Islet precursor cell (in vitro differentiated cells): ENCODE results near the gene GIPC3.

Experiments
- DNase-seq: peaks from one replicate; pipeline ENCODE4 v3.0.0-alpha.2; 2018

The GIPC3 gene

GRCh38 chr19:3605361-3605760 is 20.1 kb downstream of the GIPC3 start:
- DNase-seq, result no peak

DNA sequence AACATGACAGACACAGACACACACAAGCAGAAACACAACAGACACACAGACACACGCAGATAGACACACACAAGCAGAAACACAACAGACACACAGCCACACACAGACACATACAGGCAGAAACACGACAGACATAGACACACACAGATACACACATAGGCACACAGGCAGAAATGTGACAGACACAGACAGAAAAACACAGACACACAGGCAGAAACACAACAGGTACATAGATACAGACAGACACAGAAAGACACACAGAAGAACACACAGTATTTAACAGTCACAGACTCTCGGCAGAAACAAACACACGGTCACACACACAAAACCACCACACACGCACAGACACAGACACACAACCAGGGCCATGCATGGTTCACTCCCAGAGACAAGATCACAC is 20.5 kb downstream of the GIPC3 start:
- DNase-seq, result no peak

GRCh38 chr19:3606174-3606689 is 21.0 kb downstream of the GIPC3 start:
- DNase-seq, result no peak

DNA sequence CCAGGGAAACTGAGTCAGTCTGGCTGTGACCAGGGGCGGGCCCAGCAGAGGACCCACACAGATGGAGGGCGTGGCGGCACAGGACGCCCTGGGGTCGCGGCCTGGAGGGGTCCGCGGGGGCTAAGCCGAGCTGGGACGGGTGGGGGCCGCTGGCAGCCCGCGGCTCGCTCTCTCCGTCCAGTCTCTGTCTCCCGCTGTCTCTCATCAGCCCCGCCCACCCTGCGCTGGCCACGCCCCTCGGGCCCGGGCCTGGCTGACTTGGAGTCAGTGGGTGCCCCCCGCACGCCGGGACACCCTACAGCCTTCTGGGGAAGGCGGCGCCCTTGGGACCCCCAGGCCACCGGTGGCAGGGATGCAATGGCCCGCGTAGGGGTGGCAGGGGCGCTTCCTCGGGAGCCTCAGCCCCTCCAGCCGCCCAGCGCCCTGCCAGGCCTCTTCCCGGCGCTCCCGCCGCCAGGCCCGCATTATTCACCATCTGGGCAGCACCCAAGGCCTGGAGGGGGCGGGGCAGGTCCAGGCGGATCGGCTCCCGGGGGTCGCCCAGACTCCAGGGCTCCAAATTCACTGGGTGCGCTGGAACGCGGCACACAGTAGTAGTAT is 21.5 kb downstream of the GIPC3 start, which contains the start of gene TBXA2R:
TSS of gene TBXA2R (minus strand) at position 186 of the 600 bp plus-strand sequence. CDS start 6,241 bp downstream, outside the sequence.
- peak; percentile 83 for DNase-seq

DNA sequence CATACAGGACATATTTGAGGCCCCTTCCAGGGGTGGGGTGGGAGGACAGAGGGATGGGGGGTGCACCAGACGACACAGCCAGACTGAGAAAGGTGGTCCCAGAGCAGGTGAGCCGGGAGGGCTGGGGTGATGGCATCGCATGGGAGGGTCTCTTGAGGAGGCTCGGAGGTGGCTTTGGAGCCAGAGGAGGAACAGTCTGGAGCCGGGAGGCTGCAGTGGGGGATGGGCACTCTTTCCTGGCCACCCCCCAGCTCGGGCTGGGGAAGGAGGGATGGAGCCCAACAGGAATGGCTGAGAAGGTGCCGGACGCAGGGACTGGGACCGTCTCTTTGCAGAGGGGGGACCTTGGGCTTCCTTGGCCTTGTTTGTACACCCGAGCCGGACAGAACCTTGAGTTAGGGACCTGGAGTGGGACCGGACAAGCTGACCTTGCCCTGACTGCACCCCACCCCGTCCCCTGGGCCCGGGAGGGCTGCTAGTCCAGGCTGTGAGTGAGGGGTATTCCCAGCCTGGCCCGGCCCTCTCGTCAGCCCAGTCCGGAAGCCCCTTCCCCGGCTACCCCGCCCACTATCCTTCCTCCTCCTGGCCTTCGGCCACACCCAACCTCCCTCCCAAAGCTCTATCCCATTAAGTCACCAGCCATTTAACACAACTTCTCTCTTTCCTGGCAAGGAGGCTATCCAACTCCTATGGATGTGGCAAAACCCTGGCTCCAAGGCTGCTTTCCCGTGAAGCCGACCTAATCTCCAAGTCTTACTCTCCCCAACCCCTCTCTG is 22.2 kb downstream of the GIPC3 start:
- DNase-seq, result peak; percentile 78

DNA sequence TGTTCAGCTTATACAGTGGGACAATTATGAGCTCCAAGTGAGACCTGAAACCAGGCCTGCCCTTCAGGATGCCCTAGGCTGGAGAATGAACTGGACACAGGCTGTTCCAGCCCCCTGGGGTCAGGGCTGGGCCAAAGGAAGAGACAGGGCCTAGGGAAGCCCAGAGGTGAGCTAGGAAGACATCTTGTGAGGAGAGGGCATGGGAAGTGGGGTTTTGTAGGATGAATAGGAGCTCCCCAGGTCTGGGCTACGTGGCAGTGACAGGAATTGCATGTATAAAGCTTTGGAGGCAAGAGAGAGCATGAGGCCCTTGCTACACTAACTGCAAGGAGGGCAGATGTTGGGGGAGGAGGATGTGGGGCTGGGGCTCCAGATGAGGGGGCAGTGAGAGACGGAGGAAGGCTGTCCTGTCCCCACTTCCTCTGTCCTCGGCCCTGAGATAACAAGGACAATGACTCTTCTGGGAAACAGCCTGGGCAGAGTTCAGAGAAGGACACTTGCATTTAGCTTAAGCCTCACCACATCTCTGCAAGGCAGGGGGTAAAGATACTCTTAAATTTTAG is 22.9 kb downstream of the GIPC3 start:
- DNase-seq, result no peak

DNA sequence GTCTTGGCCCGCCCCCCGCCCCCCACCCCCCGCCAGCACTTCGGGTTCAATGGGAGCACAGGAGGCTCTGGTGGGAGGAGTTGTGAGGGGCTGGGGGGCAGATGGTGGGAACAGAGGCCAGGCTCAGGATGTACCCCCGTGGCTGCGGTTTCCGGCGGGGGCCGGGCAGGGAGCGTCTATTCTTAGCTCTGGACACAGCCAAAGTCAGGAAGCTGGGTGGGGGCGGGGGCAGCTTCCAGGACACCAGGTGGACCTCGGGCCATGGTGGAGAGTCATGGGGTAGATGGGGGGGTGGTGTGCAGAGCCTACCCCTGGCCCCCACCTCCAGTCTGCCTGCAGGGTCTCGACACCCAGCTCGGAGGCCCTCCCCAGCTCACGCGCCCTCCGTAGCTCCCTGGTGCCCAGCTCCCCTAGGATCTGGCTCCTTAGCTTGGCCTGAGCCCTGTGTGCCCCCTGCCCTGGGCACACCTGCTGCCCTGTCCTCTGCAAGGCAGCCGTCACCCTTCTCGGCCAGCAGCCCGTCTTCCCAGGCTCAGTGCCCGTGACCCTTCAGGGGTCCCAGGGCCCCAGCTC is 23.6 kb downstream of the GIPC3 start:
- no peak for DNase-seq

DNA sequence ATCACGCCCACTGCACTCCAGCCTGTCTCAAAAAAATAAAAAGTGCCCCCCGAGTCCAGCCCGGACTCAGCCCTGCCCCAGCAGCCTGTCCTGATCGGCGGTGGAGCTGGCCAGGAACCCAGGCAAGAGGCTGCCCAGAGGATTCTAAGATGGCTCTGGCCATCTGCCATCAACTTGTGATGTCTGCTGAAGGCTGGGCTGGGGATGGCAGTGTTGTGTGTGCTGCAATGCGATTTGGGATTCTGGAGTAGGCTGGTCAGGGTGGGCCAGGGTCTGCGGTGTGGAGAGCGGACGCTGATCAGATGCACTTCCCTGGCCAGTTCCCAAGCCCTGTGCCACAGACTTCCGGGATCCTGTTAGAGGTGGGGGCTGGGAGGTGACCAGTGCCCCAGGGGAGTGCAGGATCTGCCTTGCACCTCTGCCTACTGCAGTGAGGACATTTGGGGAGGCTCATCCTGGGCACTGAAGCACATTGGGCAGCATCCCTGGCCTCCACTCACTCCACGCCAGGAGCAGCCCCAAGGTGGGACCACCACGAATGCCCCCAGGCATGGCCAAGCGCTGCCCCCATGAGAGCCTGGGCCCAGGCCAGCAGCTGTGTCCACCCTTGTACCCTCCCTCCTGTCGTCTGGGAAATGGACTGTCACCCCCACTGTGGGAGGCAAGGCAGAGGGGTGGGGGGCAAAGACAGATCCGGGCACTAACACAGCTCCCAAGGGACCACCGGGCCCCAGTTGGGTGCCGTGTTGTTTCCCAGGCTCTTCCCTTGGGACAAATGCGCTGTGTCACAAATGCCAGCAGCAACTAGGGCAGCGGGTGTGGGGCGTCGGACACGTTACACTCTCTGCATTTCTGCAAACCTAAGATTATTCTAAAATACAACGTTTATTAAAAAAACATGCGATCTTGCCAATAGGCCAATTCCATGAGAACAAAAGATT is 24.8 kb downstream of the GIPC3 start:
- no peak for DNase-seq

- DNase-seq, result no peak
Measured at GRCh38 chr19:3610745-3611717, 25.8 kb downstream of the GIPC3 start.

DNA sequence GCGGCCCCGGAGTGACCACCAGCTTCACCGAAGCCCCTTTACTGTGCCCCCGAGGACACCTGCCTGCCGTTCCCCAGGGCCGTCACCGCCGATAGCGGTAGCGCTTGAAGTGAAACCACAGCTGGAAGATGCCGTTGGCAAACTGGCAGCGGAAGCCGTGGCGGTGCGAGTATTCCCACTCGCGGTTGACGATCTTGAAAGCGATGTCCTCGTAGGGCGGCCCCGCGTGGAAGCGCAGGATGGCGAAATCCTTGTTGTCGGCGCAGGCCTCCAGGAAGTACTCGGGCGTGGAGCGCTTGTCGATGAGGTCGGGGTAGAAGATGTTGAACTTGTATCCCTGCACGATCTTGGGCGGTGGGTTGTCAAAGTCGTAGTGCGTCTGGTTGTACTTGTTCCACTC is 26.6 kb downstream of the GIPC3 start:
- DNase-seq, result no peak

DNA sequence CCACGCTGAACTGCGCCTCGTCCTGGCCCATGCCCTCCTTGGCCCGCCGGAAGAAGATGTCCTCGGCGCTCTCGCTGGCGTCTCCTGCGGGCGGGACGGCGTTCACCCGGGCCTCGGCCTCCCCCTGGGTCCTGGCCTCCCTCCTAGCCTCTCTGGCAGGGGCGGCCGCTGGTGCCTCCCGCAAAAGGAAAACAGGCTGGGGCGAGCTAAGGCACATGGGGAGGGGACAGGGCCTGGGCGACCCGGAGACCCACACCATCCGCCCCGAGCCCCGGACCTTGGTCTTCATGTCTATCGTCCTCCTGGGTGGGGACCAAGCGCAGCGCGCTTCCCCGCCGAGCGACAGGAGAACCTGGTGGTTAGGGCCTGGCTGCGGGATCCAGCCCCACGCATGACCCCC is 27.1 kb downstream of the GIPC3 start:
- no peak for DNase-seq

- no peak for DNase-seq
Measured at GRCh38 chr19:3612901-3613741, 27.8 kb downstream of the GIPC3 start.

DNA sequence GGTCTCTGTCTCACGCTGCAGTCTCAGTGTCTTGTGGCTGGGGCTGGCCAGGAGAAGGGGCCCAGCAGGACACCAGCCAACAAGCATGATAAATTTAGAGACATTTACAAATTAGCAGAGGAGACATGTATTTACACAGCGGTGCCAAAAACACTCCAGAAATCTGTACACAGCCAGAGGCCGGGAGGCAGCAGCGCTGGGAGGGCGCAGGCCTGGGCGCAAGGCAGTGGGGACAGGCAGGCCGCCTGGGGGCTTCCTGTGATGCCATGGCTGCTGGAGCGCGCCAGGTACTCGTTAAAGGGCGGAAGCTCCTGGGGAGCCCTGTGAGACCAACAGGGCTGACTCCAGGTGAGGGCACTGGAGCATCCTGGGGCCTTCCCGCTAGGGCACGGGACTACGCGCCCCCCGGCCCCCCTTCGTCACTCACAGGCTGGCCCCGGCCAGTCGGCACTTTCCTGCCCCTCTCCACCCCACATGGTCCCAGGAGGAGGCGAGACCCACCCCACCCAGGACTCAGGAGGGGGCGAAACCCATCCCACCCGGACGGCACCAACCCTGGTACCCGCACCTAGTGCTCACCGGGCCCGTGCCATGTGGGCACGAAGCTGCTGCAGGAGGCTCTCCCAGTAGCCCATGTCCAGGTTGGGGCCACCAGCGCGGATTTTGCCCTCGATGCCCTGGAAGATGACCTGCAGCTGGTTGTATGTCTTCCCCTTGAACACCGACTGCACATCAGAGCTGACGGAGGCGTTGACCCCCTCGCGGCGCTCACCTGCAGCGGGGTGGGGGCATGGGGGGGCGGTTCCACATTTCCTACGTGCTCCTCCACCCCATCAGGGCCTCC is 28.8 kb downstream of the GIPC3 start:
- no peak for DNase-seq

DNA sequence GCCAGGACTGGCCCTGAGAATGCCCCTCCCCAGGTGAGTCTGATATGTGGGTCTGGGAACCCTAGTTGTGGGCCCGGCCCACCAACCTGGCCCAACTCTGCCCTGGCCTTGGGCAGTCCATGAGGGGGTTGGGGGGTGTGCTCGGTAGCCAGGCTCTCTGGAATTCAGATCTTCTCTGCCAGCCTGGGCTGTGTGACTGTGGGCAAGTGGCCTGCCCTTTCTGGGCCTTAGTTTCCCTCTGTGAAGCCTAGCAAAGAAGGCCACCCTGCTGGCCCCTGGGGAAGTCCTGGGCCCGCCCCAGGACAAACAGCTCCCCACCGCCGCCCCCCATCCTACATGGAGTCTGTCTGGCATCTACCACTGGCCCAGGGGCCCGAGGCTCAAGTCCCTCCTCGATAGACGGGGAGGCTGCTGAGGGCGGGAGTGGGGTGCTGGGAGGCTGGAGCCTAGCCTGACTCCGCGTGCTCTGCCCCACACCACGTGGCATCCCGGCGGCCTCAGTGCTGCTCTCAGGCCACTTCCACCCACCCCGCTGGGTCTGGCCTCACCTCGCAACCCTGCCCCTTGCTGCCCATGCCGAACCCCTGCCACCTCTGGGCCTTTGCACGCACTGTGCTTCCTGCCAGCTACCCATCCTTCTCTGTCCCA is 29.7 kb downstream of the GIPC3 start:
- DNase-seq, result no peak

DNA sequence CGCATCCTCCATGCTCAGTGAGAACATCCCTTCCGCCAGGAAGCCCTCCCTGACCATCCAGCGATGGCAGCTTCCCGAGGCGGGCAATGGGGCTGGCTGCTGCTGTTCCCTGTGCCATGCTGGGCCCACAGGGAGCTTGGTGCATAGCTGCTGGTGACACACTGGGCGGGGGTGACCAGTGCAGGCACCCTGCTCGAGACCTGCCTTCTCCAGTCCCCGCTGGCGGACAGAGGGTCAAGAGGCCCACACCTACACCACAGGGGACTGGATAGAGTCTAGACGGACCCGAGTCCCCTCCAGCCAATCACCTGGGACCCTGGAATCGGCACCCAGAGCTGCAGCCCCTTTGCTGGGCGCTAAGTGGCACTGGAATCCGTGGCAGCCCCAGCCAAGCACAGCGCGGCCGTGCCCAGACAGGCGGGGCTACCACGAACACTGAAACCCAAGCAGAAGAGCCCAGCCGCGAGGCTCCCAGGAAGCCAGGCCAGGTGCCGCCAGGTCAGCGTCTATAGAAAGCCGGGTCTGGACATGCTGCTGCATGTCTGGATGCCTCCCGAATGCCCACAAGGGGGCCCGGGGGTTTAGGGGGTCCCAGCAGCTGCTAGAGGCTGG is 30.4 kb downstream of the GIPC3 start:
- no peak for DNase-seq

- no peak for DNase-seq
Measured at GRCh38 chr19:3617463-3617862, 32.2 kb downstream of the GIPC3 start.

DNA sequence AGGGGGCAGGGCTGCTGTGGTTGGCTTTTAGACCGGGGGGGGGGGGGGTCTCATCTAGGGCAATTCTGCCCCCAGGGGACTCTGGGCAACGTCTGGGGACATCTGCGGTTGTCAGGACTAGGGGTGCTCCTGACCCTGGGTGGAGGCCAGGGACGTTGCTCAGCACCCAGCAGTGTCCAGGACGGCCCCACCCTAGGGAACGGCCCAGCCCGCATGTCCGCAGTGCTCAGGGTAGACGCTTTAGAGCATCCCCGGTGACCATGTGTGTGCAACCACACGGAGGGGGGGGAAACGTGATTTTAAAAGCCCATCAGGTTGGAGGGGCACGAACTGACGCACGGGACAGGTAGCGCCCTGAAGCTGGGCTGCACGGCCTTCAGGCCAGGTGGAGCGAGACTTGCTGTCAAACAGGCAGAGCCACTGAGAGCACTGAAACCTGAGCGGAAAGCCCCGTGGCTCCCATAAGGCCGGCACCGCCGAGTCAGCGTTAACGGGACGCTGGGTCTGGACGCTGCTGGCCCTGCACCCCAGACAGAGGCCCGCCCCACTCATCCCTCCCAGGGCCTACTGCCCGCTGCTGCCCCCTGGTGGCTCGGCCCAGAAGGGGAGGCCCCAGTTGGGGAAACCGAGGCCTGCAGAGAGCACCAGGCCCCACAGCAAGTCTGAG is 33.0 kb downstream of the GIPC3 start:
- no peak for DNase-seq
